Activated CD8-positive, alpha-beta memory T cell treated with anti-CD3 and anti-CD28 coated beads for 36 hours (primary cell): ENCODE measurements around the gene PORCN. TPM values are rescaled to one million over a fixed set of nuclear protein-coding genes. Genes with fewer than 3 reads are reported as not detected.

Experiments
- total RNA-seq, 2 experiments: library from RNA; stranded (reverse); gene quantifications; one replicate each; pipeline ENCODE4 v1.2.3, GENCODE V29; 2021

Gene PORCN
- total RNA-seq, 2 experiments from 2014 or later = 10.3 to 11.6 TPM

Other genes starting within 250 kb of the PORCN start
- gene SSX3, start 152.3 kb upstream of the PORCN start, total RNA-seq = not detected
- gene SSX4, start 125.5 kb upstream of the PORCN start, total RNA-seq = not detected
- not detected for gene SSX4B, start 97.0 kb upstream of the PORCN start, total RNA-seq
- gene SLC38A5, start 38.7 kb upstream of the PORCN start, total RNA-seq = 100 to 1,000 TPM; 180 to 191 TPM
- 100 to 1,000 TPM; 107 to 109 TPM for gene FTSJ1, start 32.8 kb upstream of the PORCN start, total RNA-seq
- gene EBP, start 12.8 kb downstream of the PORCN start, total RNA-seq = 100 to 1,000 TPM; 168 TPM
- 10 to 100 TPM; 12.0 to 12.3 TPM for gene TBC1D25, start 30.7 kb downstream of the PORCN start, total RNA-seq
- gene RBM3, start 65.5 kb downstream of the PORCN start, total RNA-seq = 100 to 1,000 TPM; 216 to 223 TPM
- 10 to 100 TPM; 35.0 to 38.2 TPM for gene WDR13, start 88.5 kb downstream of the PORCN start, total RNA-seq
- gene WAS, start 174.8 kb downstream of the PORCN start, total RNA-seq = 10 to 100 TPM; 76.6 to 84.2 TPM
- gene SUV39H1, start 187.7 kb downstream of the PORCN start, total RNA-seq = 10 to 100 TPM; 30.8 to 33.1 TPM